WTC11 (cell line): Measurements from ENCODE around the gene SPTB. TPM values are rescaled to one million over a fixed set of nuclear protein-coding genes. Genes with fewer than 3 reads are reported as not detected.

Experiments used
- ATAC-seq: fragments of 200-7000 bp; cut with Tn5 transposase; 2 replicates; pipeline ENCODE4 v1.10.0; 2021; ENCODE audit warnings: mild to moderate bottlenecking, moderate library complexity
- CTCF ChIA-PET: fragments of 300-600 bp; sonication (Branson Sonifier 250); formaldehyde crosslinking; loops from one replicate; lab custom pipeline; 2021; ENCODE audit warnings: antibody characterized with exemption; lab: Charles Lee
- POLR2A ChIA-PET: fragments of 350-600 bp; sonication (Branson Sonifier 250); formaldehyde crosslinking; loops from one replicate; lab custom pipeline; 2021; ENCODE audit warnings: antibody characterized with exemption; lab: Charles Lee
- DNase-seq: peaks from one replicate; pipeline ENCODE4 v3.0.0; 2021; ENCODE audit warnings: low spot score
- H3K27ac Mint-ChIP-seq: 2 replicates; pipeline ENCODE4 v1.8.0; 2021; ENCODE audit warnings: mixed read lengths
- H3K27me3 Mint-ChIP-seq: 2 replicates; pipeline ENCODE4 v1.8.0; 2021; ENCODE audit warnings: low read depth, mild to moderate bottlenecking, moderate library complexity, mixed read lengths
- H3K36me3 Mint-ChIP-seq: 2 replicates; pipeline ENCODE4 v1.8.0; 2021; ENCODE audit warnings: mixed read lengths
- H3K4me1 Mint-ChIP-seq: 2 replicates; pipeline ENCODE4 v1.8.0; 2022; ENCODE audit warnings: mixed read lengths
- H3K4me3 Mint-ChIP-seq: 2 replicates; pipeline ENCODE4 v1.8.0; 2021; ENCODE audit warnings: mild to moderate bottlenecking, moderate library complexity, mixed read lengths
- H3K9me3 Mint-ChIP-seq: 2 replicates; pipeline ENCODE4 v1.8.0; 2021; ENCODE audit warnings: mixed read lengths
- EMX1 ChIP-seq: fragments of 250-450 bp; sonication (Bioruptor Pico); IDR thresholded peaks from 2 replicates; pipeline ENCODE4 v1.8.0; 2021; ENCODE audit warnings: mild to moderate bottlenecking
- ETV6 ChIP-seq: sonication (generic); formaldehyde crosslinking; IDR thresholded peaks from 2 replicates; pipeline ENCODE4 v1.8.1; 2022; ENCODE audit warnings: mild to moderate bottlenecking, missing genetic modification reagents
- GRHL2 ChIP-seq: fragments of 250-450 bp; sonication (Bioruptor Pico); IDR thresholded peaks from 2 replicates; pipeline ENCODE4 v1.8.0; 2022; ENCODE audit warnings: mild to moderate bottlenecking, moderate library complexity; ENCODE audit not compliant: insufficient replicate concordance, severe bottlenecking
- HMGA2 ChIP-seq: fragments of 250-450 bp; sonication (Bioruptor Pico); IDR thresholded peaks from 2 replicates; pipeline ENCODE4 v1.4.0; 2021; ENCODE audit warnings: mild to moderate bottlenecking, moderate library complexity
- SMAD3 ChIP-seq: sonication (generic); formaldehyde crosslinking; IDR thresholded peaks from 2 replicates; pipeline ENCODE4 v1.8.0; 2022; ENCODE audit warnings: missing genetic modification reagents, mild to moderate bottlenecking, borderline replicate concordance
- ZNF138 ChIP-seq: sonication (generic); formaldehyde crosslinking; conservative IDR thresholded peaks from 2 replicates; pipeline ENCODE4 v1.8.1; 2022; ENCODE audit warnings: mild to moderate bottlenecking, moderate library complexity, missing genetic modification reagents
- ZNF423 ChIP-seq: fragments of 250-450 bp; sonication (Bioruptor Pico); IDR thresholded peaks from 2 replicates; pipeline ENCODE4 v2.1.2; 2022; ENCODE audit warnings: mild to moderate bottlenecking, moderate library complexity
- total RNA-seq: library from RNA; stranded (reverse); gene quantifications from 3 replicates; pipeline ENCODE4 v1.2.3, GENCODE V29; 2021
- TF ChIP-seq, protein P1 (sequence below): sonication (generic); formaldehyde crosslinking; conservative IDR thresholded peaks from 2 replicates; pipeline ENCODE4 v1.8.1; 2023; ENCODE audit warnings: mild to moderate bottlenecking, low read depth, missing genetic modification reagents, moderate library complexity
- TF ChIP-seq, protein P2 (sequence below): sonication (generic); formaldehyde crosslinking; IDR thresholded peaks from 2 replicates; pipeline ENCODE4 v1.8.1; 2022; ENCODE audit warnings: missing genetic modification reagents, borderline replicate concordance
- TF ChIP-seq, protein P3 (sequence below): sonication (generic); formaldehyde crosslinking; IDR thresholded peaks from 2 replicates; pipeline ENCODE4 v1.8.1; 2023; ENCODE audit warnings: mild to moderate bottlenecking, missing genetic modification reagents, moderate library complexity
- TF ChIP-seq, protein P4 (sequence below): sonication (generic); formaldehyde crosslinking; IDR thresholded peaks from 2 replicates; pipeline ENCODE4 v1.8.1; 2023; ENCODE audit warnings: mild to moderate bottlenecking, missing genetic modification reagents, borderline replicate concordance
- TF ChIP-seq, protein P5 (sequence below): fragments of 250-450 bp; sonication (Bioruptor Pico); conservative IDR thresholded peaks from 2 replicates; pipeline ENCODE4 v1.9.0; 2021; ENCODE audit warnings: mild to moderate bottlenecking
- TF ChIP-seq, protein P6 (sequence below): sonication (generic); formaldehyde crosslinking; IDR thresholded peaks from 2 replicates; pipeline ENCODE4 v1.8.0; 2023; ENCODE audit warnings: missing genetic modification reagents
- TF ChIP-seq, protein P7 (sequence below): sonication (generic); formaldehyde crosslinking; IDR thresholded peaks from 2 replicates; pipeline ENCODE4 v1.8.1; 2022; ENCODE audit warnings: low read depth, missing genetic modification reagents, borderline replicate concordance

The SPTB gene
- total RNA-seq, 1 experiment from 2014 or later: 3.2 TPM

DNA sequence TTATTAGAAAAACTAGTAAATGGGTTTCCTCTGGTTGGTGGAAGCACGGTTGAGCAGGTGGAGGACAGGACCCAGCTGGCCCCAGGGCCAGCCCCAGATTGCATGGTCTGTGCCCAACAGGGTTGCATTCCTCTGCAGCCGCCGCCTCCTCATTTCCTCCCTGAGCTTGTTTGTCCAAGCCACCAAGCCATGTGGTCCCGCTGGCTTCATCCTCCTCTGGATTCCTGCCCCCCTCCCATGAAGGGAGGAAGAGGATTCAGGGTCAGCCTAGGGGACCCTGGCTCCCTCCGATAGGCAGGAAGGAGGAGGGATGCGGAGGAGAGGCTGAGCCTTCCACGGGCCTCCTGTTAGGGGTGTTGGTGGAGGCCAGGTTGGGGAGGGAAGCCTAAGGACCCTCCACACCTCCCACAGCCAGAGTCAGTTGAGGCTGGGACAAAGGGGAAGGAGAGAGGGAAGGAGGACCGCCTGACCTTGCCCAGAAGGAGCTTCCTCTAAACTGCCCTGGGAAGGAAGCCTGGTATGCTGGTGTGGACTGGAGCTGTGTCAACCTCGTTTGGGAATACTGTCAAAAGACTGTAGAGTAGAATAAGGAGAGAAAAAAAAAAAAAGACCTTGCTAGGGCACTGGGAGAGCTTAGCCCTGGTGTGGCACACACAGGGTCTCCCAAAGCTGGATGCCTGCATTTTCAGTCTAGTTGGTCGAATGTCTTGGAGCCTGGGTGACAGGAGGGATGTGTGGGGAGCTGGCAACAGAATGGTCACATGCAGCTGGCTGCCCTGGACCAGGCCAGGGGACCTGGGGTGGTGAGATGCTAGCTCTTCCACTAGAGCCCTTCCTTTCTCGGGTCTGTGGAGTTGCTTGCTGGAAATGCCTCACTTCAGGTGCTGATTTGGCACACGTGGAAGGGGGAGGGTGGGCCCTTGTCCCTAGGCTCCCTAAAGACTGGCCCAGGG lies 133.1 kb downstream of the SPTB start:
- ChIA-PET CTCF (interaction anchor here (0.8 to 1.4 kb wide), 9 partner anchors 10 to 109 kb away, joined by 3 to 9 read pairs (median 3); no protein-coding TSS in a partner anchor), POLR2A (interaction anchor here (0.7 kb wide), 1 partner anchor 67 kb away, joined by 5 read pairs; no protein-coding TSS in a partner anchor)
- Mint-ChIP-seq H3K36me3 (peaks cover 46% of the 10 kb centered on the region), H3K4me3 (no peak overlapping the region), H3K27ac (peak overlapping the region; percentile 89), H3K27me3 (no peaks in the 10 kb centered on the region), H3K4me1 (peaks cover 3% of the 10 kb centered on the region; the same call in 1 of the 2 replicates), H3K9me3 (no peaks in the 10 kb centered on the region)
- ATAC-seq: no peak
- no peak for DNase-seq
- TF ChIP-seq, protein P1, sequence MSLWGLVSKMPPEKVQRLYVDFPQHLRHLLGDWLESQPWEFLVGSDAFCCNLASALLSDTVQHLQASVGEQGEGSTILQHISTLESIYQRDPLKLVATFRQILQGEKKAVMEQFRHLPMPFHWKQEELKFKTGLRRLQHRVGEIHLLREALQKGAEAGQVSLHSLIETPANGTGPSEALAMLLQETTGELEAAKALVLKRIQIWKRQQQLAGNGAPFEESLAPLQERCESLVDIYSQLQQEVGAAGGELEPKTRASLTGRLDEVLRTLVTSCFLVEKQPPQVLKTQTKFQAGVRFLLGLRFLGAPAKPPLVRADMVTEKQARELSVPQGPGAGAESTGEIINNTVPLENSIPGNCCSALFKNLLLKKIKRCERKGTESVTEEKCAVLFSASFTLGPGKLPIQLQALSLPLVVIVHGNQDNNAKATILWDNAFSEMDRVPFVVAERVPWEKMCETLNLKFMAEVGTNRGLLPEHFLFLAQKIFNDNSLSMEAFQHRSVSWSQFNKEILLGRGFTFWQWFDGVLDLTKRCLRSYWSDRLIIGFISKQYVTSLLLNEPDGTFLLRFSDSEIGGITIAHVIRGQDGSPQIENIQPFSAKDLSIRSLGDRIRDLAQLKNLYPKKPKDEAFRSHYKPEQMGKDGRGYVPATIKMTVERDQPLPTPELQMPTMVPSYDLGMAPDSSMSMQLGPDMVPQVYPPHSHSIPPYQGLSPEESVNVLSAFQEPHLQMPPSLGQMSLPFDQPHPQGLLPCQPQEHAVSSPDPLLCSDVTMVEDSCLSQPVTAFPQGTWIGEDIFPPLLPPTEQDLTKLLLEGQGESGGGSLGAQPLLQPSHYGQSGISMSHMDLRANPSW (CRISPR knock-in tag): no peak
- no peak for TF ChIP-seq ZNF138 (CRISPR knock-in tag)
- TF ChIP-seq, protein P2, sequence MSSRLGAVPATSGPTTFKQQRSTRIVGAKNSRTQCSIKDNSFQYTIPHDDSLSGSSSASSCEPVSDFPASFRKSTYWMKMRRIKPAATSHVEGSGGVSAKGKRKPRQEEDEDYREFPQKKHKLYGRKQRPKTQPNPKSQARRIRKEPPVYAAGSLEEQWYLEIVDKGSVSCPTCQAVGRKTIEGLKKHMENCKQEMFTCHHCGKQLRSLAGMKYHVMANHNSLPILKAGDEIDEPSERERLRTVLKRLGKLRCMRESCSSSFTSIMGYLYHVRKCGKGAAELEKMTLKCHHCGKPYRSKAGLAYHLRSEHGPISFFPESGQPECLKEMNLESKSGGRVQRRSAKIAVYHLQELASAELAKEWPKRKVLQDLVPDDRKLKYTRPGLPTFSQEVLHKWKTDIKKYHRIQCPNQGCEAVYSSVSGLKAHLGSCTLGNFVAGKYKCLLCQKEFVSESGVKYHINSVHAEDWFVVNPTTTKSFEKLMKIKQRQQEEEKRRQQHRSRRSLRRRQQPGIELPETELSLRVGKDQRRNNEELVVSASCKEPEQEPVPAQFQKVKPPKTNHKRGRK: no peak
- TF ChIP-seq EMX1: no peak

DNA sequence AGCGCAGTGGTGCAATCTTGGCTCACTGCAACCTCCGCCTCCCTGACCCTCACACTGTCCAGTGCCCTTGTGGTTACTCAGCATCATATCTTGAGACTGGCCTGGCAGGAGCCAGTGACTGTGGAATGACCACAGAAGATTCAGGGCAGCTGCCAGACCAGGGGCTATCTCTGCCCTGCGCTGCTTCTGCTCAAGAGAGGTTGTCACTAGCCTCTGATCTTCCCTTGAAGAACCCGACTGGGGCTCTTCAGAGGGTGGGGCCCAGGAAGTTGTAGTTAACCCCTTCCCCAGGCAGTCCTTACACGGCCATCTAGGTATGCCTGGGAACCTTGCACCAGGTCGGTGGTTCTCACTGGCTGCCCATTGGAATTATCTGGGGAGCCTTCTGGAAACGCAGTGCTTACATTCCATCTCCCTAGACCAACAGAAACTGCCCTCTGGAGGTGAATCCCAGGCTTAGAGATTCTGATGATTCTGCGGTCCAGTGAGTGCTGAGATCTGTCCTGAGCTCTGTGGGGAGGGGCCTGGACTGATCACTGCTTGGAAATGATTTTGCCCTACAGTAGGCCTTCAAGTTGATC lies 134.1 kb downstream of the SPTB start:
- H3K36me3 Mint-ChIP-seq: peaks cover 56% of the 10 kb centered on the region
- no peak for DNase-seq
- H3K9me3 Mint-ChIP-seq: no peaks in the 10 kb centered on the region
- peak overlapping the region; percentile 60 for H3K27ac Mint-ChIP-seq
- peak; percentile 65 for ATAC-seq
- TF ChIP-seq ETV6 (CRISPR knock-in tag) (no peak), HMGA2 (CRISPR knock-in tag) (no peak), ZNF423 (CRISPR knock-in tag) (no peak), GRHL2 (CRISPR knock-in tag) (no peak), SMAD3 (no peak)
- TF ChIP-seq, protein P3, sequence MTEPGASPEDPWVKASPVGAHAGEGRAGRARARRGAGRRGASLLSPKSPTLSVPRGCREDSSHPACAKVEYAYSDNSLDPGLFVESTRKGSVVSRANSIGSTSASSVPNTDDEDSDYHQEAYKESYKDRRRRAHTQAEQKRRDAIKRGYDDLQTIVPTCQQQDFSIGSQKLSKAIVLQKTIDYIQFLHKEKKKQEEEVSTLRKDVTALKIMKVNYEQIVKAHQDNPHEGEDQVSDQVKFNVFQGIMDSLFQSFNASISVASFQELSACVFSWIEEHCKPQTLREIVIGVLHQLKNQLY (CRISPR knock-in tag): no peak
- TF ChIP-seq, protein P4, sequence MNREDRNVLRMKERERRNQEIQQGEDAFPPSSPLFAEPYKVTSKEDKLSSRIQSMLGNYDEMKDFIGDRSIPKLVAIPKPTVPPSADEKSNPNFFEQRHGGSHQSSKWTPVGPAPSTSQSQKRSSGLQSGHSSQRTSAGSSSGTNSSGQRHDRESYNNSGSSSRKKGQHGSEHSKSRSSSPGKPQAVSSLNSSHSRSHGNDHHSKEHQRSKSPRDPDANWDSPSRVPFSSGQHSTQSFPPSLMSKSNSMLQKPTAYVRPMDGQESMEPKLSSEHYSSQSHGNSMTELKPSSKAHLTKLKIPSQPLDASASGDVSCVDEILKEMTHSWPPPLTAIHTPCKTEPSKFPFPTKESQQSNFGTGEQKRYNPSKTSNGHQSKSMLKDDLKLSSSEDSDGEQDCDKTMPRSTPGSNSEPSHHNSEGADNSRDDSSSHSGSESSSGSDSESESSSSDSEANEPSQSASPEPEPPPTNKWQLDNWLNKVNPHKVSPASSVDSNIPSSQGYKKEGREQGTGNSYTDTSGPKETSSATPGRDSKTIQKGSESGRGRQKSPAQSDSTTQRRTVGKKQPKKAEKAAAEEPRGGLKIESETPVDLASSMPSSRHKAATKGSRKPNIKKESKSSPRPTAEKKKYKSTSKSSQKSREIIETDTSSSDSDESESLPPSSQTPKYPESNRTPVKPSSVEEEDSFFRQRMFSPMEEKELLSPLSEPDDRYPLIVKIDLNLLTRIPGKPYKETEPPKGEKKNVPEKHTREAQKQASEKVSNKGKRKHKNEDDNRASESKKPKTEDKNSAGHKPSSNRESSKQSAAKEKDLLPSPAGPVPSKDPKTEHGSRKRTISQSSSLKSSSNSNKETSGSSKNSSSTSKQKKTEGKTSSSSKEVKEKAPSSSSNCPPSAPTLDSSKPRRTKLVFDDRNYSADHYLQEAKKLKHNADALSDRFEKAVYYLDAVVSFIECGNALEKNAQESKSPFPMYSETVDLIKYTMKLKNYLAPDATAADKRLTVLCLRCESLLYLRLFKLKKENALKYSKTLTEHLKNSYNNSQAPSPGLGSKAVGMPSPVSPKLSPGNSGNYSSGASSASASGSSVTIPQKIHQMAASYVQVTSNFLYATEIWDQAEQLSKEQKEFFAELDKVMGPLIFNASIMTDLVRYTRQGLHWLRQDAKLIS: no peak
- TF ChIP-seq, protein P5, sequence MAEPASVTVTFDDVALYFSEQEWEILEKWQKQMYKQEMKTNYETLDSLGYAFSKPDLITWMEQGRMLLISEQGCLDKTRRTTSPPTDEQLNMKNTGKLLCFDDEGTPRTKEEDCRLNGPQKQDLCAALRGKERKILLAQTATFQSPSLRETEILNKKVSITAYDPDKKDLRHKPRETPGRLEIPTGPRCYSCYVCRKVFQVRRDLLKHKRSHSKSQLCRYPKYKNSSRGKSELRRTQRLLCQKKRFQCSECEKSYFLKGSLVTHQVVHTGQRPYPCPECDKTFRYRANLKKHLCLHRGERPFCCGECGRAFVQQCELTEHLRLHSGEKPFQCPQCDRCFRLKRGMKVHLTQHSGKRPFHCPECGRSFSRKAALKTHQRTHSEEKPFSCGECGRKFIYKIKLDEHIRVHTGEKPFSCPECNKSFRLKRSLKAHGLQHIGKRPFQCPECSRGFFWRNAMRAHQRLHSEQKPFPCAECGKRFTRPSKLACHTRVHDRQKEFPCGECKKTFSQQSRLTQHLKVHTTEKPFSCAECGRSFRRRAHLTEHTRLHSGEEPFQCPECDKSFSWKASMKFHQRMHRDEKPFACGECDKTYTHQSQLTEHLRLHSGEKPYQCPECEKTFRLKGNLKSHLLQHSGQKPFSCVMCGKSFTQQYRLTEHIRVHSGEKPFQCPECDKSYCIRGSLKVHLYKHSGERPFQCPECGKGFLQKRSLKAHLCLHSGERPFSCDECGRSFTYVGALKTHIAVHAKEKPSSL (CRISPR knock-in tag): no peak
- TF ChIP-seq, protein P6, sequence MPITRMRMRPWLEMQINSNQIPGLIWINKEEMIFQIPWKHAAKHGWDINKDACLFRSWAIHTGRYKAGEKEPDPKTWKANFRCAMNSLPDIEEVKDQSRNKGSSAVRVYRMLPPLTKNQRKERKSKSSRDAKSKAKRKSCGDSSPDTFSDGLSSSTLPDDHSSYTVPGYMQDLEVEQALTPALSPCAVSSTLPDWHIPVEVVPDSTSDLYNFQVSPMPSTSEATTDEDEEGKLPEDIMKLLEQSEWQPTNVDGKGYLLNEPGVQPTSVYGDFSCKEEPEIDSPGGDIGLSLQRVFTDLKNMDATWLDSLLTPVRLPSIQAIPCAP (CRISPR knock-in tag): no peak
- TF ChIP-seq, protein P7, sequence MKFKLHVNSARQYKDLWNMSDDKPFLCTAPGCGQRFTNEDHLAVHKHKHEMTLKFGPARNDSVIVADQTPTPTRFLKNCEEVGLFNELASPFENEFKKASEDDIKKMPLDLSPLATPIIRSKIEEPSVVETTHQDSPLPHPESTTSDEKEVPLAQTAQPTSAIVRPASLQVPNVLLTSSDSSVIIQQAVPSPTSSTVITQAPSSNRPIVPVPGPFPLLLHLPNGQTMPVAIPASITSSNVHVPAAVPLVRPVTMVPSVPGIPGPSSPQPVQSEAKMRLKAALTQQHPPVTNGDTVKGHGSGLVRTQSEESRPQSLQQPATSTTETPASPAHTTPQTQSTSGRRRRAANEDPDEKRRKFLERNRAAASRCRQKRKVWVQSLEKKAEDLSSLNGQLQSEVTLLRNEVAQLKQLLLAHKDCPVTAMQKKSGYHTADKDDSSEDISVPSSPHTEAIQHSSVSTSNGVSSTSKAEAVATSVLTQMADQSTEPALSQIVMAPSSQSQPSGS: no peak
- TF ChIP-seq, all 79 proteins: peak for 0
- H3K4me3 Mint-ChIP-seq: no peak overlapping the region
- CTCF ChIA-PET: interaction anchor here (0.6 to 1.4 kb wide), 10 partner anchors 9 to 165 kb away, joined by 3 to 9 read pairs (median 3); no protein-coding TSS in a partner anchor
- POLR2A ChIA-PET: interaction anchor here (0.6 kb wide), 1 partner anchor 56 kb away, joined by 3 read pairs; no protein-coding TSS in a partner anchor
- H3K4me1 Mint-ChIP-seq: peaks cover 3% of the 10 kb centered on the region; the same call in 1 of the 2 replicates
- no peaks in the 10 kb centered on the region for H3K27me3 Mint-ChIP-seq
